ENCODE results near the gene UBE3D.

Gene UBE3D, protein sequence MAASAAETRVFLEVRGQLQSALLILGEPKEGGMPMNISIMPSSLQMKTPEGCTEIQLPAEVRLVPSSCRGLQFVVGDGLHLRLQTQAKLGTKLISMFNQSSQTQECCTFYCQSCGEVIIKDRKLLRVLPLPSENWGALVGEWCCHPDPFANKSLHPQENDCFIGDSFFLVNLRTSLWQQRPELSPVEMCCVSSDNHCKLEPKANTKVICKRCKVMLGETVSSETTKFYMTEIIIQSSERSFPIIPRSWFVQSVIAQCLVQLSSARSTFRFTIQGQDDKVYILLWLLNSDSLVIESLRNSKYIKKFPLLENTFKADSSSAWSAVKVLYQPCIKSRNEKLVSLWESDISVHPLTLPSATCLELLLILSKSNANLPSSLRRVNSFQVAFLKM

GRCh38 chr6:83065511-83066192 is at the start of gene UBE3D:
Gene UBE3D (minus strand): TSS chr6:83065841. CDS start chr6:83065718, 123 bp downstream.
- peak; percentile 74 for DNase-seq (ENCODE audit: low read depth)
- TF ChIP-seq, protein P1, sequence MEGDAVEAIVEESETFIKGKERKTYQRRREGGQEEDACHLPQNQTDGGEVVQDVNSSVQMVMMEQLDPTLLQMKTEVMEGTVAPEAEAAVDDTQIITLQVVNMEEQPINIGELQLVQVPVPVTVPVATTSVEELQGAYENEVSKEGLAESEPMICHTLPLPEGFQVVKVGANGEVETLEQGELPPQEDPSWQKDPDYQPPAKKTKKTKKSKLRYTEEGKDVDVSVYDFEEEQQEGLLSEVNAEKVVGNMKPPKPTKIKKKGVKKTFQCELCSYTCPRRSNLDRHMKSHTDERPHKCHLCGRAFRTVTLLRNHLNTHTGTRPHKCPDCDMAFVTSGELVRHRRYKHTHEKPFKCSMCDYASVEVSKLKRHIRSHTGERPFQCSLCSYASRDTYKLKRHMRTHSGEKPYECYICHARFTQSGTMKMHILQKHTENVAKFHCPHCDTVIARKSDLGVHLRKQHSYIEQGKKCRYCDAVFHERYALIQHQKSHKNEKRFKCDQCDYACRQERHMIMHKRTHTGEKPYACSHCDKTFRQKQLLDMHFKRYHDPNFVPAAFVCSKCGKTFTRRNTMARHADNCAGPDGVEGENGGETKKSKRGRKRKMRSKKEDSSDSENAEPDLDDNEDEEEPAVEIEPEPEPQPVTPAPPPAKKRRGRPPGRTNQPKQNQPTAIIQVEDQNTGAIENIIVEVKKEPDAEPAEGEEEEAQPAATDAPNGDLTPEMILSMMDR (conservative IDR thresholded peaks at IDR 0.05; ENCODE audit: low read length), result peak; percentile 67

GRCh38 chr6:83114164-83114563 is 48.5 kb upstream of the UBE3D start:
- TF ChIP-seq, protein P1 (conservative IDR thresholded peaks at IDR 0.05; ENCODE audit: low read length), result no peak
- no peak for DNase-seq (ENCODE audit: low read depth)
- H3K4me3 ChIP-seq (ENCODE audit: low read length), result no peak overlapping the region

More at GRCh38 chr6:83065511-83066192, at the start of gene UBE3D:
- peak within 1 kb of the TSS; percentile 83 for H3K4me3 ChIP-seq (ENCODE audit: low read length)

GRCh38 chr6:83113258-83113657 is 47.6 kb upstream of the UBE3D start:
- no peak for DNase-seq (ENCODE audit: low read depth)
- TF ChIP-seq, protein P1 (conservative IDR thresholded peaks at IDR 0.05; ENCODE audit: low read length), result no peak
- no peak overlapping the region for H3K4me3 ChIP-seq (ENCODE audit: low read length)

- H3K4me3 ChIP-seq (ENCODE audit: low read length), result no peak overlapping the region
- TF ChIP-seq, protein P1 (conservative IDR thresholded peaks at IDR 0.05; ENCODE audit: low read length), result no peak
- DNase-seq (ENCODE audit: low read depth), result no peak
Measured at GRCh38 chr6:83108378-83108777, 42.7 kb upstream of the UBE3D start.

DNA sequence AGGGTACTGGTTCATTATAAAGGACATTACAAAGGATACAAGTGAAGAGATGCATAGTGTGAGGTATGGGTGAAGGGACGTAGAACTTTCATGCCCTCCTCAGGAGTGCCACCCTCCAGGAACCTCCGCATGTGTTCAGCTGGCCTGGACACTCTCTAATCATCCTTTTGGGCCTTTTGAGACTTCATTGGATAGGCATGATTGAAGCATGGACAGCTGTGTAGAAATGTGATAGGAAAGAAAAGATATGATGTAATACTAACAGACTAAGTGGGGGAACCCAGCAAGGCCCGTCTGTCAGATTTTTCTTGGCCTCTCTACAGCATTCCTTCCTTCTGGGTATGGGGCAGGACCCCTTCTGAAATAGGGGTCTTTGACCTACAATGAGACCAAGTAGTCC is 32.9 kb upstream of the UBE3D start:
- TF ChIP-seq, protein P1 (conservative IDR thresholded peaks at IDR 0.05; ENCODE audit: low read length), result no peak
- H3K4me3 ChIP-seq (ENCODE audit: low read length), result no peak overlapping the region
- no peak for DNase-seq (ENCODE audit: low read depth)

DNA sequence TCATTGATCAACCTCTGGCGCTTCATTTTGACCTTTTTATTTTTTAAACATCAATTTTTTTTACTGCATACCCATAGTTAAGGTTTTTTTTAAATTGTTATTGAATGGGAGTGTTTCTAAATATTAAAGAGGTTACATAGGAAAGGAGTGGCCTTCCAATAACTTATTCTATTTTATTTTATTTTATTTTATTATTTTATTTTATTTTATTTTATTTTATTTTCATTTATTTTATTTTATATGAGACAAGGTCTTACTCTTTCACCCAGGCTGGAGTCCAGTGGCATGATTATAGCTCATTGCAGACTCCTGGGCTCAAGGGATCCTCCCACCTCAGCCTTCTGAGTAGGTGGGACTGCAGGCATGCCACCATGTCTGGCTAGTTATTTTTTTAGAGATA is 32.0 kb upstream of the UBE3D start:
- TF ChIP-seq, protein P1 (conservative IDR thresholded peaks at IDR 0.05; ENCODE audit: low read length), result no peak
- DNase-seq (ENCODE audit: low read depth), result no peak
- H3K4me3 ChIP-seq (ENCODE audit: low read length), result no peak overlapping the region

DNA sequence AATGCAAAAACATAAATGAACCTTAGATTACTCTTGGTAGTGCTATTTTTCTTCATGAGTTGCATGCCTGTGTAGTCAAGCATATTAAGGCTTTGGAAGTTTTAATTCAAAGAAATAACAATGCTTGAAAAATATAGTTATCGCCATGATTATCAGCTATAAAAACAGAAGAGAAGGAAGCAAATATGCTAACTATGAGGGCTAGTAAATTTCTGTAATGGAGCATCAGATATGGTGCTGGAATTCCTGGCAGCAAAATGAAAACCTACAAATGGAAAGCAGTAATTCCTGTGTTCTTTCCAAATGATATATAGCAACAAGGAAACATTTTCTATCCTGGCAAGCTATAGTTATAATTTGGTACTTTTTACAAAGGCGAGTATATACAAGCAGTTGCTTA is 31.6 kb upstream of the UBE3D start:
- TF ChIP-seq, protein P1 (conservative IDR thresholded peaks at IDR 0.05; ENCODE audit: low read length), result no peak
- no peak overlapping the region for H3K4me3 ChIP-seq (ENCODE audit: low read length)
- DNase-seq (ENCODE audit: low read depth), result peak; percentile 19
